ENCODE results near the gene CHFR. TPM values are rescaled to one million over a fixed set of nuclear protein-coding genes. Genes with fewer than 3 reads are reported as not detected.

The CHFR gene
- total and polyA plus RNA-seq, 12 donors = 14.9 to 54.4 (median 26.6) TPM

GRCh38 chr12:132922676-132923075, 35.3 kb upstream of the CHFR start:
- Histone ChIP-seq H3K9me3 (replicated peaks in 1 of 3) (peaks cover 28 to 92% (median 42%) of the 10 kb centered on the region in 3 donors), H3K27me3 (no peaks in the 10 kb centered on the region), H3K4me1 (replicated peaks in 1 of 2) (no peaks in the 10 kb centered on the region), H3K36me3 (replicated peaks in 1 of 2) (no peaks in the 10 kb centered on the region), H3K27ac (no peak overlapping the region), H3K4me3 (no peak overlapping the region)
- WGBS, 4 donors = 92 to 99% (median 93%) methylated on average over 4 of the region's 4 CpGs
- DNase-seq = no peak
- intact Hi-C loops (cut with DNase I) = no loop called here
- TF ChIP-seq CTCF (IDR thresholded peaks at IDR 0.05) (no peak), POLR2A (IDR thresholded peaks at IDR 0.05) (no peak)

GRCh38 chr12:132921685-132922084, 34.3 kb upstream of the CHFR start:
- Histone ChIP-seq H3K9me3 (replicated peaks in 1 of 3) (peaks cover 26 to 82% (median 37%) of the 10 kb centered on the region in 3 donors), H3K4me3 (no peak overlapping the region), H3K4me1 (replicated peaks in 1 of 2) (no peaks in the 10 kb centered on the region), H3K36me3 (replicated peaks in 1 of 2) (no peaks in the 10 kb centered on the region), H3K27me3 (no peaks in the 10 kb centered on the region), H3K27ac (no peak overlapping the region)
- 75 to 81% (median 76%) methylated on average over 9 of the region's 9 CpGs for WGBS, 4 donors
- DNase-seq = no peak
- intact Hi-C loops (cut with DNase I) = no loop called here
- TF ChIP-seq CTCF (IDR thresholded peaks at IDR 0.05) (no peak), POLR2A (IDR thresholded peaks at IDR 0.05) (no peak)

- Histone ChIP-seq H3K4me1 (replicated peaks in 1 of 2) (no peaks in the 10 kb centered on the region), H3K27ac (no peak overlapping the region), H3K9me3 (replicated peaks in 1 of 3) (peaks cover 3 to 66% (median 16%) of the 10 kb centered on the region in 3 donors), H3K36me3 (replicated peaks in 1 of 2) (no peaks in the 10 kb centered on the region), H3K4me3 (no peak overlapping the region), H3K27me3 (no peaks in the 10 kb centered on the region)
- no peak for TF ChIP-seq CTCF (IDR thresholded peaks at IDR 0.05)
- no peak for TF ChIP-seq POLR2A (IDR thresholded peaks at IDR 0.05)
- intact Hi-C loops (cut with DNase I) = no loop called here
- WGBS, 4 donors = 95 to 97% (median 96%) methylated on average over 4 to 6 of the region's 6 CpGs
- DNase-seq = peak in 1 of 7 donors; percentile 35
Measured at GRCh38 chr12:132918680-132919079, 31.3 kb upstream of the CHFR start.

GRCh38 chr12:132909030-132909368, 21.6 kb upstream of the CHFR start:
- H3K27me3 ChIP-seq = no peaks in the 10 kb centered on the region
- intact Hi-C loops (cut with DNase I) = no loop called here
- WGBS, 4 donors = 1 to 4% (median 2%) methylated on average over 4 to 22 of the region's 22 CpGs
- H3K27ac ChIP-seq = peak overlapping the region in 4 of 5 donors; percentile 13 to 80 (median 60)
- no peaks in the 10 kb centered on the region for H3K4me1 ChIP-seq (replicated peaks in 1 of 2)
- H3K9me3 ChIP-seq (replicated peaks in 1 of 3) = peaks cover 0 to 3% (median 0%) of the 10 kb centered on the region in 3 donors
- peak overlapping the region in 3 of 4 donors; percentile 11 to 65 (median 40) for H3K4me3 ChIP-seq
- DNase-seq = no peak
- TF ChIP-seq POLR2A (IDR thresholded peaks at IDR 0.05) (peak in 1 of 2 donors; percentile 8), CTCF (IDR thresholded peaks at IDR 0.05) (no peak)
- no peaks in the 10 kb centered on the region for H3K36me3 ChIP-seq (replicated peaks in 1 of 2)
